Measurements from ENCODE around the gene MAML3. TPM values are rescaled to one million over a fixed set of nuclear protein-coding genes. Genes with fewer than 3 reads are reported as not detected.

Gene MAML3
- total and polyA plus RNA-seq, 2 of the 13 experiments (the other 11 are each of a cell fraction or from before 2014, with no cell fraction given) = 0.05 to 0.13 TPM

GRCh38 chr4:139857021-139857420 lies 297.0 kb downstream of the MAML3 start (continued):
- TF ChIP-seq JARID2 (CRISPR knock-in tag; IDR thresholded peaks at IDR 0.05; ENCODE audit: insufficient replicate concordance) (no peak), POLR2AphosphoS2 (IDR thresholded peaks at IDR 0.05; ENCODE audit: low read depth, low read length) (no peak), ZBTB49 (CRISPR knock-in tag; IDR thresholded peaks at IDR 0.05; ENCODE audit: borderline replicate concordance) (no peak), SMAD3 (CRISPR knock-in tag; IDR thresholded peaks at IDR 0.05) (no peak), ZNF317 (CRISPR knock-in tag; IDR thresholded peaks at IDR 0.05) (0 out of 2 replicates have a peak, but pooled peaks have one; percentile 35), ZNF577 (CRISPR knock-in tag; IDR thresholded peaks at IDR 0.05; ENCODE audit: borderline replicate concordance, low read depth) (no peak), ZNF644 (CRISPR knock-in tag; IDR thresholded peaks at IDR 0.05; ENCODE audit: low read depth) (peak; percentile 54; the same call in 1 of the 2 replicates), ZNF7 (CRISPR knock-in tag; IDR thresholded peaks at IDR 0.05) (peak; percentile 99), CBX1 (IDR thresholded peaks at IDR 0.05; ENCODE audit: low read depth) (no peak), SNAPC5 (CRISPR knock-in tag; IDR thresholded peaks at IDR 0.05; ENCODE audit: borderline replicate concordance) (no peak), HOMEZ (CRISPR knock-in tag; IDR thresholded peaks at IDR 0.05; ENCODE audit: low read depth) (peak; percentile 88), BRCA1 (CRISPR knock-in tag; IDR thresholded peaks at IDR 0.05) (no peak), POGZ (CRISPR knock-in tag; IDR thresholded peaks at IDR 0.05) (peak; percentile 48; the same call in 1 of the 2 replicates), ZBTB26 (CRISPR knock-in tag; IDR thresholded peaks at IDR 0.05; ENCODE audit: borderline replicate concordance) (peak; percentile 96), NFKB2 (CRISPR knock-in tag; IDR thresholded peaks at IDR 0.05; ENCODE audit: borderline replicate concordance) (no peak), ZNF264 (CRISPR knock-in tag; IDR thresholded peaks at IDR 0.05) (peak; percentile 71; the same call in 1 of the 2 replicates), YY1 (IDR thresholded peaks at IDR 0.05; ENCODE audit: insufficient read depth, insufficient replicate concordance, low read depth, low read length) (no peak), FOXP4 (CRISPR knock-in tag; IDR thresholded peaks at IDR 0.05) (peak; percentile 94), ZNF207 (IDR thresholded peaks at IDR 0.05; ENCODE audit: borderline replicate concordance) (no peak), ZSCAN31 (CRISPR knock-in tag; IDR thresholded peaks at IDR 0.05; ENCODE audit: low read depth) (no peak), MNT (IDR thresholded peaks at IDR 0.05) (no peak), PAF1 (CRISPR knock-in tag; IDR thresholded peaks at IDR 0.05) (no peak), KDM6A (CRISPR knock-in tag; IDR thresholded peaks at IDR 0.05; ENCODE audit: low read depth) (0 out of 2 replicates have a peak, but pooled peaks have one; percentile 29)

All from HepG2 (cell line).